SK-N-SH treated with all-trans-retinoic acid at 6 μM for 48 hours (cell line): Measurements from ENCODE around the gene COQ7.

Source experiments
- CSDC2 ChIP-seq: fragments of 250-450 bp; sonication (Bioruptor Pico); IDR thresholded peaks from 2 replicates; pipeline ENCODE4 v1.5.0; 2020; ENCODE audit warnings: mild to moderate bottlenecking, moderate library complexity
- ISL1 ChIP-seq: fragments of 250-450 bp; sonication (Bioruptor Pico); IDR thresholded peaks from 2 replicates; pipeline ENCODE4 v2.1.2; 2022; ENCODE audit warnings: mild to moderate bottlenecking, moderate library complexity
- ZC3H10 ChIP-seq: fragments of 250-450 bp; sonication (Bioruptor Pico); IDR thresholded peaks from 2 replicates; pipeline ENCODE4 v1.5.1; 2021; ENCODE audit warnings: mild to moderate bottlenecking, moderate library complexity

DNA sequence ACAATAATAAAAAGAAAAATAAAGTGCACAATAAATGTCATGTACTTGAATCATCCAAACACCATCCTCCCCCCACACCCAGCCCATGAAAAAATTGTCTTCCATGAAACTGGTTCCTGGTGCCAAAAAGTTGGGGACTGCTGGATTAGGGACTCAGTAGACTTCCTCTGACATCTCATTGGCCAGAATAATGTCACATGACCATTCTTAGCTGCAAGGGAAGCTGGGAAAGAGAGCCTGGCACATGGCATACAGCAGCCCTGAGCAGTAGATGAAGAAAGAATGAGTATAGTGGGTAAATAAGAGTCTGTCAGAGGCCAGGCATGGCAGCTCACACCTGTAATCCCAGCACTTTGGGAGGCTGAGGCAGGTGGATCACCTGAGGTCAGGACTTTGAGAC is 58.9 kb downstream of the COQ7 start:
- TF ChIP-seq ISL1 (no peak), CSDC2 (CRISPR knock-in tag) (no peak), ZC3H10 (CRISPR knock-in tag) (no peak)
